WTC11 (cell line): ENCODE measurements around the gene ZDHHC14. TPM values are rescaled to one million over a fixed set of nuclear protein-coding genes. Genes with fewer than 3 reads are reported as not detected.

Experiments used
- ATAC-seq: fragments of 200-7000 bp; cut with Tn5 transposase; 2 replicates; pipeline ENCODE4 v1.10.0; 2021; ENCODE audit warnings: mild to moderate bottlenecking, moderate library complexity
- CTCF ChIA-PET: fragments of 300-600 bp; sonication (Branson Sonifier 250); formaldehyde crosslinking; loops from one replicate; lab custom pipeline; 2021; ENCODE audit warnings: antibody characterized with exemption; lab: Charles Lee
- POLR2A ChIA-PET: fragments of 350-600 bp; sonication (Branson Sonifier 250); formaldehyde crosslinking; loops from one replicate; lab custom pipeline; 2021; ENCODE audit warnings: antibody characterized with exemption; lab: Charles Lee
- DNase-seq: peaks from one replicate; pipeline ENCODE4 v3.0.0; 2021; ENCODE audit warnings: low spot score
- H3K27ac Mint-ChIP-seq: 2 replicates; pipeline ENCODE4 v1.8.0; 2021; ENCODE audit warnings: mixed read lengths
- H3K27me3 Mint-ChIP-seq: 2 replicates; pipeline ENCODE4 v1.8.0; 2021; ENCODE audit warnings: low read depth, mild to moderate bottlenecking, moderate library complexity, mixed read lengths
- H3K36me3 Mint-ChIP-seq: 2 replicates; pipeline ENCODE4 v1.8.0; 2021; ENCODE audit warnings: mixed read lengths
- H3K4me1 Mint-ChIP-seq: 2 replicates; pipeline ENCODE4 v1.8.0; 2022; ENCODE audit warnings: mixed read lengths
- H3K4me3 Mint-ChIP-seq: 2 replicates; pipeline ENCODE4 v1.8.0; 2021; ENCODE audit warnings: mild to moderate bottlenecking, moderate library complexity, mixed read lengths
- H3K9me3 Mint-ChIP-seq: 2 replicates; pipeline ENCODE4 v1.8.0; 2021; ENCODE audit warnings: mixed read lengths
- ARID4B ChIP-seq: sonication (generic); formaldehyde crosslinking; IDR thresholded peaks from 2 replicates; pipeline ENCODE4 v1.8.0; 2023; ENCODE audit warnings: missing genetic modification reagents, mild to moderate bottlenecking, borderline replicate concordance
- ATF1 ChIP-seq: sonication (generic); formaldehyde crosslinking; IDR thresholded peaks from 2 replicates; pipeline ENCODE4 v1.8.1; 2023; ENCODE audit warnings: mild to moderate bottlenecking, moderate library complexity, missing genetic modification reagents
- CREM ChIP-seq: sonication (generic); formaldehyde crosslinking; IDR thresholded peaks from 2 replicates; pipeline ENCODE4 v1.8.1; 2022; ENCODE audit warnings: mild to moderate bottlenecking, missing genetic modification reagents, moderate library complexity
- E2F1 ChIP-seq: sonication (generic); formaldehyde crosslinking; IDR thresholded peaks from 2 replicates; pipeline ENCODE4 v1.8.0; 2022; ENCODE audit warnings: mild to moderate bottlenecking, missing genetic modification reagents
- FOXJ3 ChIP-seq: sonication (generic); formaldehyde crosslinking; IDR thresholded peaks from 2 replicates; pipeline ENCODE4 v1.9.0; 2021; ENCODE audit warnings: missing genetic modification reagents, mild to moderate bottlenecking, borderline replicate concordance
- GABPB1 ChIP-seq: sonication (generic); formaldehyde crosslinking; IDR thresholded peaks from 2 replicates; pipeline ENCODE4 v1.8.1; 2023; ENCODE audit warnings: mild to moderate bottlenecking, missing genetic modification reagents
- MLX ChIP-seq: sonication (generic); formaldehyde crosslinking; IDR thresholded peaks from 2 replicates; pipeline ENCODE4 v1.8.1; 2023; ENCODE audit warnings: mild to moderate bottlenecking, missing genetic modification reagents, moderate library complexity
- NR2C2 ChIP-seq: sonication (generic); formaldehyde crosslinking; IDR thresholded peaks from 2 replicates; pipeline ENCODE4 v1.8.0; 2022; ENCODE audit warnings: mild to moderate bottlenecking, missing genetic modification reagents
- TEAD4 ChIP-seq: sonication (generic); formaldehyde crosslinking; IDR thresholded peaks from 2 replicates; pipeline ENCODE4 v1.8.0; 2022; ENCODE audit warnings: mild to moderate bottlenecking, missing genetic modification reagents
- ZBTB21 ChIP-seq: sonication (generic); formaldehyde crosslinking; IDR thresholded peaks from 2 replicates; pipeline ENCODE4 v1.8.1; 2023; ENCODE audit warnings: mild to moderate bottlenecking, missing genetic modification reagents, borderline replicate concordance
- ZMAT4 ChIP-seq: fragments of 250-450 bp; sonication (Bioruptor Pico); IDR thresholded peaks from 2 replicates; pipeline ENCODE4 v1.9.0; 2021; ENCODE audit warnings: mild to moderate bottlenecking
- ZNF121 ChIP-seq: sonication (generic); formaldehyde crosslinking; IDR thresholded peaks from 2 replicates; pipeline ENCODE4 v1.8.0; 2023; ENCODE audit warnings: missing genetic modification reagents
- ZNF138 ChIP-seq: sonication (generic); formaldehyde crosslinking; conservative IDR thresholded peaks from 2 replicates; pipeline ENCODE4 v1.8.1; 2022; ENCODE audit warnings: mild to moderate bottlenecking, moderate library complexity, missing genetic modification reagents
- ZNF263 ChIP-seq: sonication (generic); formaldehyde crosslinking; IDR thresholded peaks from 2 replicates; pipeline ENCODE4 v1.8.1; 2022; ENCODE audit warnings: low read depth, mild to moderate bottlenecking, moderate library complexity, missing genetic modification reagents
- ZNF423 ChIP-seq: fragments of 250-450 bp; sonication (Bioruptor Pico); IDR thresholded peaks from 2 replicates; pipeline ENCODE4 v2.1.2; 2022; ENCODE audit warnings: mild to moderate bottlenecking, moderate library complexity
- ZNF425 ChIP-seq: fragments of 250-450 bp; sonication (Bioruptor Pico); conservative IDR thresholded peaks from 2 replicates; pipeline ENCODE4 v1.9.0; 2021; ENCODE audit warnings: mild to moderate bottlenecking
- ZNF532 ChIP-seq: fragments of 250-450 bp; sonication (Bioruptor Pico); IDR thresholded peaks from 2 replicates; pipeline ENCODE4 v1.9.0; 2021; ENCODE audit warnings: mild to moderate bottlenecking, borderline replicate concordance
- total RNA-seq: library from RNA; stranded (reverse); gene quantifications from 3 replicates; pipeline ENCODE4 v1.2.3, GENCODE V29; 2021

Gene ZDHHC14
- total RNA-seq, 1 experiment from 2014 or later = 6.6 TPM

GRCh38 chr6:157596886-157597285 lies 215.9 kb downstream of the ZDHHC14 start:
- Mint-ChIP-seq H3K36me3 (peaks cover 4% of the 10 kb centered on the region; the same call in 1 of the 2 replicates), H3K4me3 (no peak overlapping the region), H3K27ac (peak overlapping the region; percentile 42), H3K27me3 (no peaks in the 10 kb centered on the region), H3K9me3 (peaks cover under 1% of the 10 kb centered on the region; the same call in 1 of the 2 replicates), H3K4me1 (peaks cover 17% of the 10 kb centered on the region)
- ATAC-seq = no peak
- ChIA-PET CTCF (interaction anchor here (0.6 to 1.4 kb wide), 10 partner anchors 10 to 330 kb away, joined by 3 to 9 read pairs (median 3); no protein-coding TSS in a partner anchor), POLR2A (interaction anchor here (0.6 kb wide), 1 partner anchor 93 kb away, joined by 3 read pairs; no protein-coding TSS in a partner anchor)
- no peak for DNase-seq
- TF ChIP-seq ZNF423 (CRISPR knock-in tag) (no peak), ZNF532 (CRISPR knock-in tag) (no peak), ATF1 (CRISPR knock-in tag) (no peak), MLX (CRISPR knock-in tag) (no peak), ARID4B (CRISPR knock-in tag) (no peak), CREM (no peak), ZNF263 (CRISPR knock-in tag) (no peak), E2F1 (CRISPR knock-in tag) (no peak), ZMAT4 (CRISPR knock-in tag) (no peak), GABPB1 (no peak)

GRCh38 chr6:157597461-157598312 lies 216.7 kb downstream of the ZDHHC14 start:
- peak; percentile 59 for DNase-seq
- CTCF ChIA-PET = interaction anchor here (0.6 to 1.4 kb wide), 10 partner anchors 9 to 330 kb away, joined by 3 to 9 read pairs (median 3); no protein-coding TSS in a partner anchor
- Mint-ChIP-seq H3K9me3 (no peaks in the 10 kb centered on the region), H3K27me3 (no peaks in the 10 kb centered on the region), H3K27ac (peak overlapping the region; percentile 54; the same call in 1 of the 2 replicates), H3K4me3 (no peak overlapping the region), H3K4me1 (peaks cover 17% of the 10 kb centered on the region)
- POLR2A ChIA-PET = interaction anchor here (0.6 kb wide), 1 partner anchor 93 kb away, joined by 3 read pairs; no protein-coding TSS in a partner anchor
- TF ChIP-seq NR2C2 (CRISPR knock-in tag) = no peak
- TF ChIP-seq ZNF425 (CRISPR knock-in tag) = no peak
- TF ChIP-seq ZNF138 (CRISPR knock-in tag) = no peak
- no peak for TF ChIP-seq TEAD4 (CRISPR knock-in tag)
- TF ChIP-seq ZBTB21 (CRISPR knock-in tag) = no peak
- TF ChIP-seq ZNF121 = peak; percentile 95
- peak; percentile 14; the same call in 1 of the 2 replicates for TF ChIP-seq GABPB1
- no peak for TF ChIP-seq FOXJ3
- TF ChIP-seq, all 79 proteins: peak for 2
- ATAC-seq = peak; percentile 83
- peaks cover 3% of the 10 kb centered on the region; the same call in 1 of the 2 replicates for H3K36me3 Mint-ChIP-seq
